ENCODE data around the gene ZFP36. TPM values are rescaled to one million over a fixed set of nuclear protein-coding genes. Genes with fewer than 3 reads are reported as not detected.

Gene ZFP36
- 1.8 TPM for total RNA-seq

GRCh38 chr19:39406656-39407409 is at the start of gene ZFP36:
TSS of gene ZFP36 (plus strand) at chr19:39406847. CDS start at chr19:39406905, 58 bp downstream.

GRCh38 chr19:39390751-39391437 is 15.8 kb upstream of the ZFP36 start, which contains the start of the genes MED29 and PAF1:
TSS of gene MED29 (plus strand) at chr19:39391378. CDS start at chr19:39391423, 45 bp downstream.
TSS of gene PAF1 (minus strand) at chr19:39391106. CDS start at chr19:39390864, 242 bp downstream.

GRCh38 chr19:39412100-39412866 is 5.6 kb downstream of the ZFP36 start, which contains the start of gene PLEKHG2:
TSS of gene PLEKHG2 (plus strand) at chr19:39412669. CDS start at chr19:39414087, 1,418 bp downstream.

GRCh38 chr19:39435499-39436349 is 29.1 kb downstream of the ZFP36 start, which contains the start of gene RPS16:
TSS of gene RPS16 (minus strand) at chr19:39435949. CDS start at chr19:39435895, 54 bp downstream.

GRCh38 chr19:39445196-39446111 is 38.8 kb downstream of the ZFP36 start, which contains the start of gene SUPT5H:
TSS of gene SUPT5H (plus strand) at chr19:39445582. CDS start at chr19:39445891, 309 bp downstream.

Small RNA genes lying within 50 kb of the gene (small RNA-seq; reads per million reads assigned to genes)
- gene MIR4530 (not detected), gene RN7SL566P (not detected)

Other genes with a start within 250 kb of the ZFP36 start
- gene NCCRP1, start 209.9 kb upstream of the ZFP36 start, total RNA-seq = 0.23 TPM
- gene SYCN, start 202.6 kb upstream of the ZFP36 start, total RNA-seq = not detected
- gene IFNL3, start 161.8 kb upstream of the ZFP36 start, total RNA-seq = not detected
- gene IFNL4, start 158.0 kb upstream of the ZFP36 start, total RNA-seq = not detected
- not detected for gene IFNL2, start 138.5 kb upstream of the ZFP36 start, total RNA-seq
- gene IFNL1, start 110.4 kb upstream of the ZFP36 start, total RNA-seq = not detected
- gene LRFN1, start 86.0 kb upstream of the ZFP36 start, total RNA-seq = 10.6 TPM
- gene GMFG, start 70.8 kb upstream of the ZFP36 start, total RNA-seq = 3.5 TPM
- 23.1 TPM for gene SAMD4B, start 64.4 kb upstream of the ZFP36 start, total RNA-seq
- gene PAF1, start 15.7 kb upstream of the ZFP36 start, total RNA-seq = 31.4 TPM
- 24.5 TPM for gene MED29, start 15.5 kb upstream of the ZFP36 start, total RNA-seq
- 19.8 TPM for gene PLEKHG2, start 5.8 kb downstream of the ZFP36 start, total RNA-seq
- gene RPS16, start 29.1 kb downstream of the ZFP36 start, total RNA-seq = 146 TPM
- 54.4 TPM for gene SUPT5H, start 38.7 kb downstream of the ZFP36 start, total RNA-seq
- gene TIMM50, start 74.0 kb downstream of the ZFP36 start, total RNA-seq = 48.9 TPM
- 17.5 TPM for gene DLL3, start 92.1 kb downstream of the ZFP36 start, total RNA-seq
- not detected for gene SELENOV, start 108.3 kb downstream of the ZFP36 start, total RNA-seq
- gene EID2B, start 126.0 kb downstream of the ZFP36 start, total RNA-seq = 23.1 TPM
- 24.0 TPM for gene EID2, start 133.3 kb downstream of the ZFP36 start, total RNA-seq
- gene LGALS13, start 195.7 kb downstream of the ZFP36 start, total RNA-seq = not detected
- gene LGALS16, start 249.1 kb downstream of the ZFP36 start, total RNA-seq = not detected